Natural killer cell (primary cell): Measurements from ENCODE around the gene SELENOV. TPM values are rescaled to one million over a fixed set of nuclear protein-coding genes. Genes with fewer than 3 reads are reported as not detected.

Experiments
- total RNA-seq, 4 donors: library from RNA; stranded (reverse); fragments of 120-200 nt in 1 of 4; gene quantifications; one replicate each; pipeline versions ENCODE4 v1.2.3 to v1.2.4, GENCODE V29; 2013 to 2022

The SELENOV gene
- total RNA-seq, 3 donors from 2014 or later (not counting 1 experiment from before 2014, with no cell fraction given) = not detected

Other genes starting within 250 kb of the SELENOV start
- gene IFNL2, start 246.7 kb upstream of the SELENOV start, total RNA-seq = not detected
- 1 to 10 TPM in 1 of 3 donors, under 1 TPM in 1, not detected in 1; 0.33 to 1.4 TPM for gene IFNL1, start 218.7 kb upstream of the SELENOV start, total RNA-seq
- 10 to 100 TPM in 1 of 3 donors, 1 to 10 TPM in 2; 5.9 to 12.5 (median 6.9) TPM for gene LRFN1, start 194.3 kb upstream of the SELENOV start, total RNA-seq
- 100 to 1,000 TPM; 315 to 331 (median 329) TPM for gene GMFG, start 179.1 kb upstream of the SELENOV start, total RNA-seq
- gene SAMD4B, start 172.7 kb upstream of the SELENOV start, total RNA-seq = 10 to 100 TPM; 67.8 to 80.8 (median 78.9) TPM
- gene PAF1, start 124.0 kb upstream of the SELENOV start, total RNA-seq = 10 to 100 TPM; 54.3 to 80.9 (median 68.3) TPM
- gene MED29, start 123.8 kb upstream of the SELENOV start, total RNA-seq = 10 to 100 TPM; 37.5 to 49.1 (median 45.9) TPM
- gene ZFP36, start 108.3 kb upstream of the SELENOV start, total RNA-seq = 1,000 to 10,000 TPM; 1,232 to 2,074 (median 1,769) TPM
- gene PLEKHG2, start 102.5 kb upstream of the SELENOV start, total RNA-seq = 100 to 1,000 TPM in 1 of 3 donors, 10 to 100 TPM in 2; 70.2 to 129 (median 80.7) TPM
- 1,000 to 10,000 TPM; 1,227 to 1,543 (median 1,399) TPM for gene RPS16, start 79.2 kb upstream of the SELENOV start, total RNA-seq
- gene SUPT5H, start 69.6 kb upstream of the SELENOV start, total RNA-seq = 100 to 1,000 TPM; 228 to 256 (median 230) TPM
- 10 to 100 TPM; 50.1 to 67.2 (median 60.8) TPM for gene TIMM50, start 34.3 kb upstream of the SELENOV start, total RNA-seq
- not detected for gene DLL3, start 16.2 kb upstream of the SELENOV start, total RNA-seq
- gene EID2B, start 17.7 kb downstream of the SELENOV start, total RNA-seq = 1 to 10 TPM; 4.6 to 6.7 (median 5.8) TPM
- gene EID2, start 25.0 kb downstream of the SELENOV start, total RNA-seq = 10 to 100 TPM; 11.9 to 19.9 (median 15.6) TPM
- gene LGALS13, start 87.4 kb downstream of the SELENOV start, total RNA-seq = not detected
- gene LGALS16, start 140.8 kb downstream of the SELENOV start, total RNA-seq = not detected
- gene LGALS14, start 189.3 kb downstream of the SELENOV start, total RNA-seq = not detected
- 100 to 1,000 TPM in 1 of 3 donors, 10 to 100 TPM in 1, not detected in 1; 11.2 to 487 TPM for gene CLC, start 222.9 kb downstream of the SELENOV start, total RNA-seq